GM18519 (cell line): Measurements from ENCODE around the gene MT1F.

Source experiments
- ATAC-seq: cut with Tn5 transposase; IDR thresholded peaks from one replicate; pipeline ENCODE4 v1.9.1; 2021; ENCODE audit warnings: mild to moderate bottlenecking, moderate library complexity; ENCODE audit not compliant: unreplicated experiment, low FRiP score

The MT1F gene

DNA sequence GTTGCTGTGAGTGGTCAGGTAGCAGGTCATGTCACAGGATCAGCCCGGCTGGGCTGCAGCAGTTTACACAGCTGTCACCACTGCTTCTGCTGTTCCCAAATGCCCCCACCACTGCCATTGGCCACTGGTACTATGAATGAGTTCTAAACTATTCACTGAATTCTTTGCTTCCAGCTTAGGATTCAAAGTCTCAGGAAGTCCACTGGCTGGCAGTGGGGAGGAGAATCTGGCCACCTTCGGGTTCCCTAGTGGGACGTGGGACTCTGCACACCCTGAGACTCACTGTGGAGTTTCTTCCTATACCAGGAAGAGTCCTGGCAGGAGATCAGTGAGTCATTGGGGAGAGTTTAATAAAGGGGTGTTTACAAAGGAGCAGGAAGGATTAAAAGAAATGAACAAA is 31.4 kb downstream of the MT1F start:
- no peak for ATAC-seq

DNA sequence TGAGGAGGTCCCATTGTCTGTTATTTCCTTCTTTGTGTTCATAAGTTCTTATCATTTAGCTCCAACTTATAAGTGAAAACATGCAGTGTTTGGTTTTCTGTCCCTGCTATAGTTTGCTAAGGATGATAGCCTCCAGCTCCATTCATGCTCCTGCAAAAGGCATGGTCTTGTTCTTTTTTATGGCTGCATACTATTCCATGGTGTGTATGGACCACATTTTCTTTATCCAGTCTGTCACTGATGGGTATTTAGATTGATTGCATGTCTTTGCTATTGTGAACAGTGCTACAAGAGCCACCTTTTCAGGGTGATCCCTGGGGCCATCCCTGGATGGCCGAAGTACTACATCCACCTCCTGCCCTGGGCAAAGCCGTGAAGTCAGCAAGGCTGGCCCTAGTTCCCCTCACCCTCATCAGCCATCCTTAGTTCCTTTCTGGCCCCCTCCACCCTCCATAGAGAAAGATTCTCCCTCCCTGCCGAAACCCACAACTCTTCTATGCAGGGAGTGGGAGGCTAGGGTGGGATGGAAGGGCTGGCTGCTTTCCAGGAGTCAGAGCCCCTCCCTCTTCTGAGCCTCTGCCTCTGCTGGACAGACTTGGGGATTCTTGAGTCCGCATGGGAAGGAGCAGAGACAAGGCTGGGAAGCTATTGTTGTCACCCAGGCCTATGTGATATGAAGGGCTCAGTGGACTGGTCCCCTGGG is 32.8 kb downstream of the MT1F start:
- ATAC-seq = no peak

DNA sequence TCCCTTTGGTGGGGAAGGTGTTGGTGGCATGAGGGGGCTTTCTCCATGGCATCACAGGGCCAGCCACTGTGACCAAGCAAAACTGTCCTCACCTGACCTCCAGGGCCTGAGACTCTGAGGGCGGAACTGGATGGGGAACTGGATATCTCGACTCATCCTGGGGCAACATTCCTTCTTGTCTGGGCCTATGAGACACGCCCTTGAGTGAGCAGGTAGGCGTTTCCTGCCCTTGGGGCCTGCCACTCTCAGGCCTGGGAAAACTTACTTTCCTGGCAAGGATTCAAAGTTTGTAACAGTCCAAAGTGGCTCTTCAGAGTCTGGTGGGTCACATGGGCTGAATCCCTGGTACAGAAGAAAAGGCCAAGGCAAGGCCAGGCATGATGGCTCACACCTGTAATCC is 34.1 kb downstream of the MT1F start:
- no peak for ATAC-seq

DNA sequence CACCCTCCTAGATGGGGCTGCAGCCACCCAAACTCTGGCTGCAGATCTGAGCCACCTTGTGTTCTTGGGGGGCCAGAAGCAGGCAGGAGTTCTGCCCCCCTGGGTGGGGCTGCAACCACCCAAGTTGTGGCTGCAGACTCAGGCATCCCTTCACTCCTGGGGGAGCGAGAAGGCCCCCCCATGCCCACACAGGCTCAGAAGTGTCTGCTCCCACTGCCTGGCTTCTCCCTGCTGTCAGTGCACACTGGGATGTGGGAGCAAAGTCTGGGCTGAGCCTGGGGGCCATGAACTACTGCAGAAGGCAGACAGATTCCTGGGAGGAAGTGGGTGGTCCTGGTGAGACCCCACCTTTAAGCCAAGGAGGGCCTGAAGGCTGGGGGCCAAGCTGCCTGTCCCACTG is 37.5 kb downstream of the MT1F start:
- no peak for ATAC-seq

DNA sequence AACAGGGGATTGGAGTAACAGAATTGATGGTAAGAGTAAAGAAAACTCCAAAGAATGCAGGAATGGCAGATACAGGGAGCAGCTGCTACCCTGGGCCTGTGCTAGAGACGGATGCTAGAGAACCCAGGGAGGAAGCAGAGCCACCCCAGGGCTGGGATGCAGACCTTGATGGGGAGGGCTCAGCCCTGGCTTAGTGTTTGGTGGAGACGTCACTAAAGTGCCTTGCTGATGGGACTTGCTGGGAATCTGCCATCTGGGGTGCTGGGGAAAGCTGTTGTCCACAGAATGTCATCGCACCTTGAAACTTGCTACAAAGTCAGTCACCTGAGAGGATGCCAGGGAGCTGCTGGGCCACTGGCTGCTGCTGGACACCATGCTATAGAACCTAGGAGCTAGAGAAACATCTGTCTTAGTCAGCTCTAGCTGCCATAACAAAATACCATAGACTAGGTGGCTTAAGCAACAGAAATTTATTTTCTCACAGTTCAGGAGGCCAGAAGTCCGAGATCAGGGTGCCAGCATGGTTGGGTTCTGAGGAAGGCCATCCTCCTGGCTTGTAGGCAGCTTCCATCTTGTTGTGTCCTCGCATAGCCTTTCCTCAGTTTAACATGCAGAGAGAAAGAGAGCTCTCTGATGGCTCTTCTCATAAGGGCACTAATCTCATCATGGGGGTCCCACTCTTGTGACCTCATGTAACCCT is 39.8 kb downstream of the MT1F start:
- no peak for ATAC-seq

DNA sequence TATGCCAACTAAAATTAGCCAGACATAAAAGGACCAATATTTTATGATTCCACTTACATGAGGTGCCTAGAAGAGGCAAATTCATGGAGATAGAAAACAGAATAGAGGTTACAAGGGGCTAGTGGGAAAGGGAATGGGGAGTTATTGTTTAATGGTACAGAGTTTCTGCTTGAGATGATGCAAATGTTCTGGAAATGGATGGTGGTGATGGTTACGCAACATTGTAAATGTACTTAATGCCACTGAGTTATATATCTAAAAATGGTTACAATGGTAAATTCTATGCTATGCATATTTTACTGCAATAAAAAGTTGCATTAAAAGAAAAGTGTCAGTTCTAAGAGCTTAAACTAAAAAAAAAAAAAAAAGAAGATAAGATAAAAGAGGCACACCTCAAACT is 42.4 kb downstream of the MT1F start:
- no peak for ATAC-seq

DNA sequence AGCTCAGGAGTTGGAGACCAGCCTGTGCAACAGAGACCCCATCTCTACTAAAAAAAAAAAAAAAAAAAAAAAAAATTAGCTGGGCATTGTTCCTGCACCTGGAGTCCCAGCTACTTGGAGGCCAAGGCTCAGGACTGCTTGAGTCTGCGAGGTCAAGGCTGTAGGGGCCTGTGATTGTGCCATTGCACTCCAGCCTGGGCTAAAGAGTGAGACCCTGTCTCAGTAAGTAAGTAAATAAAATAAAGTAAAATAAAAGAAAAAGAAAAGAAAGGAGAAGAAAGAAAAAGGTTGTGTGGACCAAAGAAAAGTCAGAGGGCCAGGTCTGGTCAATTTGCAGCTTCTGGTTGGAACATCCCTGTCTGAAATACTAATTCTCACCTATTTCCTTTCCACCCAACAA is 42.9 kb downstream of the MT1F start:
- no peak for ATAC-seq

DNA sequence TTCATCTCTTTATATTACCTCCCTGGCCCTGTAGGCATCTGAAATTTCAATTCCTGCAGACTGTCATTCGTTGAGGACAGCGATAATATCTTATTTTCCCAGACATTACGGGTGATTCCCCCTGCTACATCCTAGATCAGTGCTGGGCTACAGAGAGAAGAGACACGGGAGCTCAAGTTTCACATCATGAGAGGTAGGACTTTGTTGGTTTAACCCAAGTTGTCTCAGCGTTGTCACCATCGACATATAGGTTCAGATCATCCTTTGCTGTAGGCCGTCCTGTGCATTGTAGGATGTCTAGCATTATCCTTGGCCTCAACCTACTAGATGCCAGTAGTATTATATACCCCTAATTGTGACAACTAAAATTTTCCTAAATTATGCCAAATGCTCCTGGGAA is 43.8 kb downstream of the MT1F start:
- no peak for ATAC-seq

DNA sequence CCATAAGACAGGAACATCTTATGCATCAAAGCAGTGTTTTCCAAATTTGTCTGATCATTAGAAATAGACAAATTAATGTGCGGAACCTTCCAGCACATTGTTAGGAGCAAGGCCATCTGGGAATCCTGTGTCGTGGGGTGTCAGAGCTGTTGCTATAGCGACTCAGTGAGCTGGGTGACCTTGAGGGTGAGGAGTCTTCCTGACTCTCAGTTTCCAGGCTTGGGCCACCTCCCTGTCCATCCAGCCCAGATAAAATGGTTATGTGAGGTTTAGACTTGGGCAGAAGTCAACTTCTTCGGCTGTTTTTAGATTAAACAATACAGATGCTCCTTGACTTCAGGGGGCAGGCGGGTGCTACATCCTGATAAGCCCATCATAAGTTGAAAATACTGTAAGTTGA is 45.1 kb downstream of the MT1F start:
- no peak for ATAC-seq
